Esophagus muscularis mucosa (tissue), 4 donors: ENCODE data around the gene SOX5. TPM values are rescaled to one million over a fixed set of nuclear protein-coding genes. Genes with fewer than 3 reads are reported as not detected.

Experiments
- DNase-seq: peaks from one replicate; pipeline ENCODE4 v3.0.0-alpha.2; 2017; ENCODE audit errors: extremely low spot score
- H3K27ac ChIP-seq, 4 donors: fragments of 200-600 bp; sonication (generic); replicated peaks in 1 of 4; 1 replicate in 3 of 4; 2 replicates in 1 of 4; pipeline ENCODE4 v1.5.1; 2016 to 2019; ENCODE audit warnings: mild to moderate bottlenecking in 1 of 4
- H3K27me3 ChIP-seq, 4 donors: fragments of 200-600 bp; sonication (generic); one replicate each; pipeline versions ENCODE4 v1.5.1 to v1.6.0; 2016 to 2019
- H3K36me3 ChIP-seq, 4 donors: fragments of 200-600 bp; sonication (generic); one replicate each; pipeline ENCODE4 v1.5.1; 2016 to 2019
- H3K4me1 ChIP-seq, 4 donors: fragments of 200-600 bp; sonication (generic); one replicate each; pipeline ENCODE4 v1.5.1; 2016 to 2019
- H3K4me3 ChIP-seq, 4 donors: fragments of 200-600 bp; sonication (generic); 1 replicate in 2 of 4; 2 replicates in 2 of 4; pipeline ENCODE4 v1.5.1; 2016 to 2019; ENCODE audit warnings: mild to moderate bottlenecking in 4 of 4, moderate library complexity in 1 of 4
- H3K9me3 ChIP-seq, 4 donors: fragments of 200-600 bp; sonication (generic); 1 replicate in 3 of 4; 2 replicates in 1 of 4; pipeline ENCODE4 v1.5.1; 2016 to 2019
- EP300 ChIP-seq: sonication (generic); formaldehyde crosslinking; IDR thresholded peaks from one replicate; pipeline ENCODE4 v1.6.1; 2017; ENCODE audit warnings: antibody characterized with exemption
- POLR2A ChIP-seq: fragments of 450-650 bp; IDR thresholded peaks from one replicate; pipeline ENCODE4 v1.6.1; 2017; ENCODE audit warnings: antibody characterized with exemption, moderate library complexity, mild to moderate bottlenecking, low read depth
- POLR2AphosphoS5 ChIP-seq, 2 donors: sonication (generic); formaldehyde crosslinking; IDR thresholded peaks; one replicate each; pipeline ENCODE4 v1.6.1; 2017; ENCODE audit warnings: antibody characterized with exemption in 2 of 2
- WGBS: methylation state at CpG from one replicate; pipeline ENCODE4 v1.1.5; 2018; 5-methylcytosine and 5-hydroxymethylcytosine counted together
- intact Hi-C: fragments of 100-400 bp; cut with DNase I; formaldehyde crosslinking; loops from one replicate; pipeline ENCODE4 v1.15.1; 2023
- total RNA-seq, 4 donors: library from RNA; depleted of rRNA; stranded (reverse); fragments of >200 nt; gene quantifications; one replicate each; pipeline versions ENCODE4 v1.1.0 to v1.2.1, GENCODE V29; 2016
- TF ChIP-seq, protein P1 (sequence below), 3 experiments: fragments of 200-600 bp in 2 of 3; fragments of 450-650 bp in 1 of 3; sonication (generic) in 2 of 3; IDR thresholded peaks; one replicate each; pipeline ENCODE4 v1.5.1; 2017 to 2019; ENCODE audit warnings: antibody characterized with exemption in 3 of 3, mild to moderate bottlenecking in 2 of 3, moderate library complexity in 1 of 3

The SOX5 gene
- total RNA-seq, 4 donors from 2014 or later: 7.1 to 11.6 (median 8.8) TPM

DNA sequence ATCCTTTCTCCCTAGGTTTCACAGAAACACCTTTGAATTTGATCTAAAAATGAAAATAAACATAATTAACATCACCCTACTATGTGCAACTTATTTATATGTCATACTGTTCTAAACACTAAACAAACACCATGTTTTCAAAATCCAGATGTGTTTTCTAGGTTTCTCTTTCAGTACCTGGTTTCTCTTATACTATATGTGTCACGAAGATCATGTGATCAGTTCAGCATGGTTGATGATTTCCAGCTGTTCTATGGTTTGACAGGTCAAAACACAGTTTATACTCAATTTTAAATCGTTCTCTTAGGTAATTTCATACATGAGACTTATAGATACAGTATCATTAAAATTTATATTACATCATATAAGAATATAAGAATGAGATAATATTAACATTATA, 373.1 kb downstream of the SOX5 start:
- 51% methylated on average over 2 of the region's 2 CpGs for WGBS
- TF ChIP-seq POLR2AphosphoS5 (IDR thresholded peaks at IDR 0.05) (no peak), POLR2A (no peak), EP300 (no peak)
- TF ChIP-seq, protein P1, sequence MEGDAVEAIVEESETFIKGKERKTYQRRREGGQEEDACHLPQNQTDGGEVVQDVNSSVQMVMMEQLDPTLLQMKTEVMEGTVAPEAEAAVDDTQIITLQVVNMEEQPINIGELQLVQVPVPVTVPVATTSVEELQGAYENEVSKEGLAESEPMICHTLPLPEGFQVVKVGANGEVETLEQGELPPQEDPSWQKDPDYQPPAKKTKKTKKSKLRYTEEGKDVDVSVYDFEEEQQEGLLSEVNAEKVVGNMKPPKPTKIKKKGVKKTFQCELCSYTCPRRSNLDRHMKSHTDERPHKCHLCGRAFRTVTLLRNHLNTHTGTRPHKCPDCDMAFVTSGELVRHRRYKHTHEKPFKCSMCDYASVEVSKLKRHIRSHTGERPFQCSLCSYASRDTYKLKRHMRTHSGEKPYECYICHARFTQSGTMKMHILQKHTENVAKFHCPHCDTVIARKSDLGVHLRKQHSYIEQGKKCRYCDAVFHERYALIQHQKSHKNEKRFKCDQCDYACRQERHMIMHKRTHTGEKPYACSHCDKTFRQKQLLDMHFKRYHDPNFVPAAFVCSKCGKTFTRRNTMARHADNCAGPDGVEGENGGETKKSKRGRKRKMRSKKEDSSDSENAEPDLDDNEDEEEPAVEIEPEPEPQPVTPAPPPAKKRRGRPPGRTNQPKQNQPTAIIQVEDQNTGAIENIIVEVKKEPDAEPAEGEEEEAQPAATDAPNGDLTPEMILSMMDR (IDR thresholded peaks at IDR 0.05): no peak
- intact Hi-C loops: no loop called here
- H3K27ac ChIP-seq: no peak overlapping the region
- no peaks in the 10 kb centered on the region for H3K27me3 ChIP-seq
- no peaks in the 10 kb centered on the region for H3K36me3 ChIP-seq
- H3K4me1 ChIP-seq: no peaks in the 10 kb centered on the region
- H3K4me3 ChIP-seq: no peak overlapping the region
- DNase-seq: no peak
- no peaks in the 10 kb centered on the region for H3K9me3 ChIP-seq

DNA sequence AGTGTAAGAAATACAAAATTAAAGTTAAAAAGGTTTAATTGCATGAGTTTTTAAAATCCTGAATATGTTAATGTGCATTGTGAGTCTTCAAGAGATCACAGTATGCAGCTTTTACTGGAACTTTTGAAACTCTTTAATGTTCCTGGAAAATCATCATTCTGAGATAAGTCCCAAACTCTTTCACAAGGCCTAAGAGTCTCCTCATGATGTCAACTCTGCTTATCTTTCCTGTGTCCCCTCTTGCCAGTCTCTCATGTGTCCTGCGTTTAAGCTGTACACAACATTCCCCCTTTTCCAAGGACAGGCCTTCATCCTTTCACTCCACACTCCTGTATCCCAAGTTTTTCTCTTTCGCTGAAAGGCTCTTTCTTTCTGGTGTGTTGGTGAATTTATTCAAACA, 380.1 kb downstream of the SOX5 start:
- no peak overlapping the region for H3K4me3 ChIP-seq
- no peak for DNase-seq
- 93% methylated on average over 2 of the region's 2 CpGs for WGBS
- TF ChIP-seq POLR2AphosphoS5 (IDR thresholded peaks at IDR 0.05) (no peak), POLR2A (no peak), EP300 (no peak)
- TF ChIP-seq, protein P1 (IDR thresholded peaks at IDR 0.05): no peak
- no peaks in the 10 kb centered on the region for H3K36me3 ChIP-seq
- H3K27me3 ChIP-seq: no peaks in the 10 kb centered on the region
- H3K4me1 ChIP-seq: peaks cover 0 to 9% (median 2%) of the 10 kb centered on the region in 4 donors
- no peaks in the 10 kb centered on the region for H3K9me3 ChIP-seq
- no peak overlapping the region for H3K27ac ChIP-seq
- intact Hi-C loops: no loop called here

DNA sequence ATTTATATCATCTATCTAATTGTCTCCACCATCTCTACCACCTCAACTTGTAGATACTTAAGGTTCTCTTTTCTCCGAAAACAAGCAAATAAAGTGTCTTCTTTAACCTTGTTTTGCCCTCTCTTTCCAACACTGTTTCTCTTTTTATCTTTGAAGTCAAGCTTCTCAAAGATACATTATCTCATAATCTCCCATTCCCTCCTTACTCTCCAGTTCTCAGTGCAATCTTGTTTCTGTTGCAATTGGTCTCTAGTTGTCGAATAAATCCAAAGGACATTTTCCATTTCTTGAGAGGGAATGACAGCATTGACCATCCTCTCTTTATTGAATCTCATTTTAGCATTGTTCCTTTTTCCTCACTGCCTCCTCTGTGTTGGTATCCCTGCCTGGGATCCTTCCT, 383.3 kb downstream of the SOX5 start:
- Histone ChIP-seq H3K4me1 (peaks cover 0 to 9% (median 4%) of the 10 kb centered on the region in 4 donors), H3K27ac (no peak overlapping the region), H3K27me3 (no peaks in the 10 kb centered on the region), H3K9me3 (no peaks in the 10 kb centered on the region), H3K4me3 (no peak overlapping the region), H3K36me3 (no peaks in the 10 kb centered on the region)
- no peak for TF ChIP-seq POLR2AphosphoS5 (IDR thresholded peaks at IDR 0.05)
- no peak for TF ChIP-seq EP300
- TF ChIP-seq, protein P1 (IDR thresholded peaks at IDR 0.05): no peak
- TF ChIP-seq POLR2A: no peak
- WGBS: 44% methylated on average over 2 of the region's 2 CpGs
- no peak for DNase-seq
- intact Hi-C loops: no loop called here

DNA sequence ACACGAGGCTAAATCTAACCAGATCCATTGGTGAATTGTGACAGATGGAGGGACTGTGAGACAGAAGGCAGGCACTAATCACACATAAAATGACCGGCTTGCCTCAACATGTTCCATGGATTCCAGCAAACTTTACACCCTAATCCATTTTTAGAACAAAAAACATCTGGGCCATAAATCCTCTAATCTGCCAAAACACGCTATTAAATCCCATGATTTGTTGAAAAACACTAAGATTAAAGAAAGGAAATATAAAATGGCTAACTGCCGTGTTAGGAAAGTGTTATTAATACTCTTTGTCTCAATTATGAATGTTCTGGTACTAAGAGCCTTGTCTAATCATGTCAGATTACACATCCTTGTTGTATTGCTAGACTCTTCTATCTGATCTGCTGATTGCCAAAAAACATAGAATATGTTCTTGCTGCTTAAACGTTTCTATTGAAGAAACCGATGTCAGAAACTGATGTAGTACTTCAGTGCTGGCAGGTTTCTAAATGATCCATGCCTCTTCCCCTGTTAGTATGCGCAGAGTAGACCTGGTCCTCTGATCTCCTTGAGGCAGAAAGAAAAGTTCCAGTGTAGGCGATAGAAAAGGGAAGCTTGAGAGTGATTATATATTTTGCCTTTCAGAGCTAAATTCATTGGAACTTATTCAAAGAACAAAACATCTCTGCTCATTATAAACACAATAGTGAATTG, 384.9 kb downstream of the SOX5 start:
- WGBS: 47% methylated on average over 8 of the region's 8 CpGs
- H3K27ac ChIP-seq: no peak overlapping the region

More for the DNA sequence above, 384.9 kb downstream of the SOX5 start:
- Histone ChIP-seq H3K27me3 (no peaks in the 10 kb centered on the region), H3K4me3 (no peak overlapping the region), H3K9me3 (no peaks in the 10 kb centered on the region), H3K4me1 (peaks cover 0 to 9% (median 4%) of the 10 kb centered on the region in 4 donors), H3K36me3 (no peaks in the 10 kb centered on the region)
- intact Hi-C loops: no loop called here
- TF ChIP-seq POLR2AphosphoS5 (IDR thresholded peaks at IDR 0.05) (no peak), EP300 (no peak), POLR2A (no peak)
- TF ChIP-seq, protein P1 (IDR thresholded peaks at IDR 0.05): no peak
- DNase-seq: no peak
